Cardiac septum (tissue), 1 donor: ENCODE measurements around the gene CASD1. TPM values are rescaled to one million over a fixed set of nuclear protein-coding genes. Genes with fewer than 3 reads are reported as not detected.

Experiments
- DNase-seq: peaks from one replicate; pipeline ENCODE4 v3.0.0-alpha.2; 2020; ENCODE audit warnings: low spot score
- intact Hi-C: fragments of 100-400 bp; cut with DNase I; formaldehyde crosslinking; loops from one replicate; pipeline ENCODE4 v1.14.0; 2022
- total RNA-seq: library from RNA; stranded (reverse); fragmentation: NEBNext Ultra II Directional; extraction: Animal tissue kit (Norgen Biotek cat#: 25700); gene quantifications from one replicate; pipeline ENCODE4 v1.2.1, GENCODE V29; 2021
- donor health status: DM: no; HTN: no; CAD: no.

Gene CASD1
- total RNA-seq, 1 donor from 2014 or later: 20.7 TPM

DNA sequence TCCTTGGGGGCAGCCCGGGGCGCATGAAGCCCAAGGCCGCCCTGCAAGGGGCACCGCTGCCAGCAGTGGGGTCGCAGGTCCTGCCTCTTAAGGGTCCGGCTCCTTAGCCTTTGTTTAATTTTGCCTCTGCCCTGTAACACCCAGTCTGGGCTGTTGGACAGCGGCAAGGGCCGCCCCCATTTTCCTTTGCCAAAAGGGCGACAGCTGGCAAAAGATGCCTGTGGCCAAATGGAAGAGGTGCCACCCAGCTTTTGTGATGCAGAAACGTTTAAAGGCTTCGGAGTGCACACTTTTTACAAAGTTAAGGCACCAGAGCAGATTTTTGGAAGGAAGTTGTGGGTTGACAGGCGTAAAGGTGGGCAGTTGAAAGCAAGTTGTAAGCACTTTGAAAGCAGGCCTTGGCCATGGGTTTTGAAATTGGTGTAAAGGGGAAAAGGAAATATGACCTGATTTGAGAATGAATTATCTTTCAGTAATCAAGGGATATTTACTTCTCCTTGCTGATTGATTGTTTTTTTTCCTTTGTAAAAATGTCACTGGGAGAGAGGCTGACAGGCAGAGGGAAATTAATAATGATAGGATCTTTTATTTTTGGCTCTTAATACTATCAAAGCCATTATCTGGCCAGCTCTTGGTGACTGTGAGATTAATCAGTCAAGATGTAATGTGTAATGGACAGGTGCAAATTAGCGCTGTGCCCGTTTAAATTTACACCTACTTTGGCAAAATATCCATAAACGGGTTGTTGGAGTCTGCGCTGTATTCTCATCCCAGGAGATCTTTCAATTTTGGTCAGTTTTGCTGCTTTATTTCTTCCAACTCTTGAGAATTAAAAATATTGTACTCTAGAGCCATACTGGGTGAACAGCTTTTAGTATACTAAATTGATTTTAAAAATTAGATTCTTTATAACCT, 1.2 kb downstream of the CASD1 start:
- DNase-seq: no peak
- intact Hi-C loops: loop anchor here (5.0 kb wide), 1 partner anchor 146 kb away; the partner anchor contains the start of gene SGCE

DNA sequence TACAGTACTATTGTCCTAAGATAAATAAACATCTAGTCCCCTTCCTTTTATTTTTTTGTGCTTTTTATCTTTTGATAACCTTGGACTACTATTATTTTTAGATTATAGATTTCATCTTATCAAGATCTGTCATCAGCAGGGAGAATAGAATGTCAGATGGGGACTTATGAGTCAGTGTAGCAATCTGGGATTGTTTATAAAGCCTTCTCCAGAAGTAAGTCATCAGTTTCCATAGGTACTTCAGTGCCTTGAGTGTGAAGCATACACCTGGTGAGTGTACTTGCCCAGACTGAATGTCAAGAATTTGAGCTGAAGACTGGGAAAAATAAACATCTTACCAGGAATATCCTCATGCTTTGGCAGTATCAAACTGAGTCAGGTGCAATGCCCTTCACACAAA, 2.1 kb downstream of the CASD1 start:
- intact Hi-C loops: loop anchor here (5.0 kb wide), 1 partner anchor 146 kb away; the partner anchor contains the start of gene SGCE
- DNase-seq: no peak

DNA sequence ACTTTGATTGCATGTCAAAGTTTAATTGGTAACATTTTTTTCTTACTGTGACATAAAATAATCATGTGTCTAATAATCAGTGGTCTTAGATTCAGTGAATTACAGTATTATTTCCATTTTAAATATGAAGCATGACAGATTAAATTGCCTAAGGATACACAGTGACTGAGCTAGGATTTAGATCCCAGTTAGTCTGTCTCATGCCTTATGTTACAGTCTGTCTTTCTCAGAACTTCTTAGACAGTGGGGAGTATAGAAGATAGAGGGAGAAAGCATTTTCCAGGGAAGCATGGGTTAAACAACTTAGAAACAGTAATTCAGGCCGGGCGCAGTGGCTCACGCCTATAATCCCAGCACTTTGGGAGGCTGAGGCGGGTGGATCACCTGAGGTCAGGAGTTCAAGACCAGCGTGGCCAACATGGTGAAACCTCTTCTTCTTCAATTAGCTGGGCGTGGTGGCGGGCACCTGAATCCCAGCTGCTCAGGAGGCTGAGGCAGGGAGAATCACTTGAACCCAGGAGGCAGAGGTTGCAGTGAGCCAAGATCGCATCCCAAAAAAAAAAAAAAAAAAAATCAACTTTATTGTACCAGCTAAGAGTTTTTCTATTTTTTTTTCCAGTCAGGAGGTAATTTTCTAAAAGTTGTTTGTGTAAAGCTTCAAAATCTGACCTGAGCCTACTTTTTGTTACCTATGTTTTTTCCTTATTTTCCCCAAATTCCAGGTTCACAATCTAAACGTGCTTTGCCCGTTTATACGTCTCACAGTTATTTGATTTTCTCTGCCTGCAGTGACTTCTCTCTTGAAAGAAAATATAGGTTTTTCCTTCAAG, 3.3 kb downstream of the CASD1 start:
- intact Hi-C loops: loop anchor here (5.0 kb wide), 1 partner anchor 144 kb away; the partner anchor contains the start of gene SGCE
- no peak for DNase-seq

DNA sequence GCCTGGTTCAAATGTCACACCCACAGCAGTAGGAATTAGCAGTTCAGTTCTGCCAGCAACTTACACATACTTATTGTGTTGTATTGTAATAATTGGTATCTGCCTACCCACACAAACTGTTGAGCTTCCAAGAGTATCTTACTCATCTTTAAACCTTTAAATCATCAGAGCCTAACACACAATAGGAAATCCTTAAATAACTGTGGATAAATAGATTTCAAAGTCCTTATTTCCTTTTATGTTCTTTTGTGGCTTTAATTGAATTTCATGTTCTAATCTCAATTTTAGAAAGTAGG, 3.9 kb downstream of the CASD1 start:
- intact Hi-C loops: loop anchor here (5.0 kb wide), 1 partner anchor 144 kb away; the partner anchor contains the start of gene SGCE

DNA sequence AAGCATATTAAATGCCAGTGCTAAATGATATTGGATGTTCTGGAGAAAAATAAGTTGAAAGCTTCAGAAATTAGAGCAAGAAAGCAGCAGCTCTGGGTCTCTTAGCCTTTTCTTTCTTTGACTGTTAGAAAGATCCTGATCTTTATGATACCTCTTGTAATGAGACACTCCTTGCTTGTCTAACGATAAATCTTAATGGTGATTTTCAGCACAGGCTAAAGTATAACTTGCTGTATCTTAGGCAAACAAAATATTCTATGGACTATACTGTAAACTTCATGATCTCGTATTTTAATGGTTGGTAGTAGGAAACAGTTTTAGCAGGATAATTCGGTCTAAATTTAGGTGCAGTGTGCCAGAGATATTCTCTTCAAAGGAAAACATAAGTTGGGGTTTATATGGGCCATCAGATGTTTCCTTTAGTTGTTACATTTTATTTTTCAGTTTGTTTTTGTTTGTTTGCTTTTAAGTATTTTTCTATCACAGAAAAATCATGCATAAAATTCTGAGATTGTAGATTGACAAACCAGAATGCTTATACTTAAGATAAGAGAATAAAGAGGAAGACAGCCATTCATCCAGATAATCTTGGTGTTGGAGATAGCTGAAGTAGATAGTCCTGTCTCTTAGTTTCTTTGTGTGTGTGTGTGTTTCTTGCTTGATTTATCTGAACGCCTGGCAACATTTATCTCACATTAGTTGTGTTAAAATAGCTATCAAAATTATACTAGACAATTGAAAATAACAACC, 4.7 kb downstream of the CASD1 start:
- intact Hi-C loops: loop anchor here (5.0 kb wide), 1 partner anchor 143 kb away; the partner anchor contains the start of gene SGCE
- no peak for DNase-seq

More for the DNA sequence above, 3.9 kb downstream of the CASD1 start:
- no peak for DNase-seq

DNA sequence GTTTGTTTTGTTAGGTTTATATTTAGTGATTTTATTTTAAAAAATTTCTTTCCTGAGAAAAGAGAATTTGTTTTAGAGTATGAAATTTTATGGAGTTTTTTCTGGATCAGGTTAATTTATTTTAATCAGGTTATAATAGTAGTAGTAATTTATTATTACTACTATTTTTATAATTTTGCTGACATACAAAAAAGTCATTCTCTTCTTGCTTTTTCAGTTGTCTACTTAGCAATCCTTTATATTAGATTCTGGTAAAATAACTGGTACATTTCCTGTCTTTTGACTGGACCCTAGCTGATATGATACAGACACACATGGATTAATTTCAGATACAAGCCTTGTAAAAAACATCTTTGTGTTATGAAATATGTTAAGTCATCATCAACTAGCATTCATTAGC, 5.3 kb downstream of the CASD1 start:
- DNase-seq: no peak
- intact Hi-C loops: loop anchor here (5.0 kb wide), 1 partner anchor 142 kb away; the partner anchor contains the start of gene SGCE

DNA sequence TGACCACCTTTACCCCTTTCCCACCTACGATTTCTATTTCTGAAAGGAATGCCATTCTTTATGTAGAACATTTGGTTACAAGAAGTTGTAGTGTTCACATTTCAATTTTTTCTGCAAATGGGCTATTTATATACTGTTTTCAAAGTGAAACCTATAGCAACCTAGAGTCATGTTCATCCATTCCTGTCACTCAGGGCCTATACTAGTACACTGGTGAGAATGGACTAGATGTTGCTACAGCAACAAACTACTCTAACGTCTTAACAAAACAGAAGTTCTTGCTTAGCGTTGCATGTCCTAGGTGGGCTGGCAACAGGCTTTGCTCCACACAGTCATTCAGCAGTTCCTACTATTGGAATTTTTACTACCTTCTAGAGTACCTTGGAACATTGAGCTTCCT, 16.3 kb downstream of the CASD1 start:
- intact Hi-C loops: no loop called here
- DNase-seq: no peak

DNA sequence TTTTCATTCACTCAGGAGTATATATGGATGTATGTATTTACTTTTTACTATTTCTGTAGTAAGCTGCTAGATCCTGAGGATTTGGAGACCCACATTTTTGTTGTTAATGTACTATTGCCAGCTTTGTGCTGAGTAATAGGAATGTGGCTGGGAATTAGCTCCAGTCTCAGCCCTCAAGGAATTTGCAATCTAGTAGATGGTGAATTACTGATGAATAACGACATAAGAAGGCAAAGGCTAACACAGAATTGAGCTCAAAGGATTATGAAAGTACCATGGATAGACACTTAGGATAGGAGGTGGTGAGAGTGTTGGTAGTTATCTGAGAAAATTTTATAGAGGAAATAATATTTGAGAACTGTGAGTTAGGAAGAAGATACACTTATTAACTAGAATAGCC, 19.9 kb downstream of the CASD1 start:
- no peak for DNase-seq
- intact Hi-C loops: no loop called here

DNA sequence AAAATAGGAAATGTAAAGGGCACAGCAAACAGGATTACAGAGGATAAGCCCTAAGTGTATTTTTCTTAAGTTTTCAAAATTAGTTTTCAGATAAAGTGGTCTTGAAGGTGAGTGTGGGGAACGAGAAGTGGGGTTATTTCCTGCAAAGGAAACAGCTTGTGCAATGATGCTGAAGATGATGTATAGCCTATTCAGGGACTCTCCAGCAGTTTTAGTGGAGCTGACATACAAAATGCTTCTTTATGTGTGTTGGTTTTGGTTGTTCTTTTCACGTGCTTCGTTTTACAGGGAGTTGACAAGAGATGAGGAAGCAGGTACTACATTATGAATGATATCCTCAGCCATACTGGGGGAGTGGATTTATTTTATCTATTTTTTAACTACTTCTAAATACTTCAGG, 20.5 kb downstream of the CASD1 start:
- intact Hi-C loops: loop anchor here (10.0 kb wide), 1 partner anchor 55 kb away; no protein-coding TSS in a partner anchor
- DNase-seq: no peak

DNA sequence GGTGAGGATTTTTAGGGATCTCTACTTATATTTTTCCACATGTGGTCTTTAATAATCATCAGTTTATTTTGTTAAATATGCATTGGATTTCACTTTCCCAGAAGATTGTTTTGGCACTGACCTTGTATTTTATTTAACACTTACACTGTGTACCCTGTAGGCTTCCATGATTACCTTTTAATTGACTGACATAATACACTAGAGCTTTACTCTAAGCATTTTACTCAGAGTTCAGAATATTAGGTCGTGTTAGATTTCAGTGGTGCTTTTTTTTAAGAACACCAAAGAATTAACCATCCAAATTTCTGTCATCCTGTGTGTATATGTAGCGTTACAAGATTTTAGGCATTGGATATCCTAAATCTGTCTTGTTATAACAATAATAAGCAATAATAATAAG, 23.1 kb downstream of the CASD1 start:
- DNase-seq: no peak
- intact Hi-C loops: loop anchor here (10.0 kb wide), 1 partner anchor 58 kb away; no protein-coding TSS in a partner anchor

DNA sequence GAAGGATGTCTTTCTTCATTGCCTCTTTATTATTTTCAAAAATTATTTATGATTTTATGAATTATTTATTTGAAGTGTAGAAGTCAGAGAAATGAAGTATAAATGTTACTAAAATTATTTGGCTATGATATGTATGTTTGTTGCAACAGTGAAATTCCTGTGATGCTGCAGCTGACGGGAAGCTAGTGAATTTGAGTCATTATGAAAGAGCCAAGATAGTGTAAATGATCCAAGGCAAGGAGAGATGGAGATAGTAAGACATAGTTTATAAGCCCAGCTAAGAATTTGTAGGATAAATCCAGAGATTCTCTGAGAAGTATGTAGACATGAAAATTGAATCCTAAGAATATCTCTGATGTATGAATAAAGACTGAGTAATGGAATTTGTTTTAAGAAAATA, 30.8 kb downstream of the CASD1 start:
- intact Hi-C loops: no loop called here
- no peak for DNase-seq

DNA sequence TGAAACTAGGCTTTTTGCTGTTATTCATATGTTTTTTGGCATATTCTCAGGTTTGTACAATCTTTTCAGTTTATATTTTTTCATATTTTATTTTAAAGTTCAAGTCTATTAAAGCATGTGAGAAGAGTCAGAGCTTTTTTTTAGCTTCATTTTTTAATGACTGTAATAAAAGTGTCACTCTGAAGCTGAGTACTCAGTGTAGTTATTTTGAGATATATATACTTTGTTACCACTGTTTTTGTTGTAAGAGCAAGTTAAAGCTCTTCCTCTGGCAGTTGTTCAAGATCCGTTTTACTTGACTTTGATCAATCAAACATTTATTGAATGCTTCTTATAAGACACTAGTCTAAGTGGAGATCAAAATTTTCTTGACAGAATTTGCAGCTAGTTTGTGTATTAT, 37.5 kb downstream of the CASD1 start:
- intact Hi-C loops: no loop called here
- DNase-seq: no peak

DNA sequence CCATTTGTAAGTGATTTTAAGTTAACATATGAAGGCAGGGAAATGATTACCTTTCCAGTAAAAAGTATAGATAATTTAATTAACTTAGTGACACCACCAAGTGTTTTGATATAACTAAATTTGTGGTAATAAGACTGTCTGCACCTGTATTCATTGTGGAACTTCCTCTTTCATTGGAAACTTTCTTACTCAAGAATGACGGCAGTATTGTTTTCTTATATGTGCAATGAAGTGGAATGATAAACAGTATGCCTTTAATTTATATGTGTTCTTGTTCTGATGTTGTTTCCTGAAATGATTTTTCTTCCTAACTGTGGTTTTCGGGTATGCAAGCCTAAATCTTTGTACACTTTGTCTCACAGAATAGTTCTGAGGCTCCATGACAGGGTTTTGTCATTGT, 46.4 kb downstream of the CASD1 start:
- no peak for DNase-seq
- intact Hi-C loops: no loop called here

DNA sequence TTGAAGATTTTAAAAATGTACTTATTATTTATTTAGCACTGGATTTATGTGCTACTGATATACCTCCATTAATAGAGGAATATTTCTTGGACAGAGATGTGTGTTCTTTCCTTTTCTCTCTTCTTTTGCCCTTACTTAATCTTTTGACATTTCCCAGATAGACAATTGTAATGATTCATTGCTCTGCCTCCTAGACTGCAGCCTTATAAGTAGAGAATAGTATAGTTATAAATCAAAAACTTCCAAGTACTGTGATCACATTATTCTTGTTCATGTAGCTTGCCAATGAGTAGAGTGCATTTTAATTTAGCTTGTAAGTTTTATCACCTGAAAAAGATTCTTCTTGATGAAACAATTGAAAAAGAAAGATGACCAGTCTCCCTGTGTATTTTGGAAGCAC, 47.6 kb downstream of the CASD1 start:
- no peak for DNase-seq
- intact Hi-C loops: no loop called here

DNA sequence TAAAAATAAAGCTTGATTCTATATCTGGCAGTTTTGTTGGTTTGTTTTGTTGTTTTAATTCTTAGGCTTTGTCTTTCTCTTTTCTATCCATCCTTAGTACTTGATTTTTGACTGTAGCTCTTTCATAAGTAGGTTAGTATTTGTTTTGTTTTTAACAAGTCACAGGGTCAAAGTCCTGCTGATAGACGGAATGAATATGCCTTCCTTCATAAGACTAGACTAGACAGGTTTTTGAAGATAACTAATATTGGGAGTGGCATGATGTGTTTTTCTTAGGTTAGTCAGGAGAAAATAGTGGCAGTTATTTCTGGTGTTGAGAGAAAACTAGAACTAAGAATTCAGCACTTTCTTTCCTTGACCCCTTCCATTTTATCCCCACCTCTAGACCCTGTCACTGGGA, 50.4 kb downstream of the CASD1 start:
- no peak for DNase-seq
- intact Hi-C loops: no loop called here

DNA sequence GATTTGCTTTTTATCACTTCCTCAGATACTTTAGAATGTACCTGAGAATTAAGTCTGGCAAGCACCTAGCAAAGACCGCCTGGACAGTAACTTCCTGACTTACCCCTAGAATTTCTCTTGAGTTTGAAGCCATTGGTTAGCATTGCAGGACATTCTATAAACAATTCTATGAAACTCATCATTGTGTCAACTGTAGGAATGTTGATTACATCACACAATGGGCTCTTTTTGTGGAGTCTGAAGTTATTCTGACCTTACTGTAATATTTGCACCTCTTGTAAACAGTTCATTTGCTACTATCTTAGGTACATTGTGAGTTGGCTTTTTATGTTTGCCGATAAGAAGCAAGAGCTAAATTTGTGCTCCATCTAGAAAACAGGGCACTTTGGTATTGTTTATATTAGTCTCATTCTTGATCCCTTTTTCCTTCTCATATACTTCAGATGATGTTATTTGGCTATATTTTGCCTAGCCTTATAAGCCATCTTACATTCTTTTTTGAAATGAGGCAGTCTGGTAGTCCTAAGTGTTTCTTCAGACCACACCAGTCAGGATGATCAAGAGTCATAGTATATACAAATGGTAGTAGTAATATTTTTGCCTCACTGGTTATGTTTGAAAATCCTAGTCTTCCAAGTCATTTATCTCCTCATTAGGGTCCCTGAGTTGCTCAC, 52.4 kb downstream of the CASD1 start:
- intact Hi-C loops: no loop called here
- no peak for DNase-seq

DNA sequence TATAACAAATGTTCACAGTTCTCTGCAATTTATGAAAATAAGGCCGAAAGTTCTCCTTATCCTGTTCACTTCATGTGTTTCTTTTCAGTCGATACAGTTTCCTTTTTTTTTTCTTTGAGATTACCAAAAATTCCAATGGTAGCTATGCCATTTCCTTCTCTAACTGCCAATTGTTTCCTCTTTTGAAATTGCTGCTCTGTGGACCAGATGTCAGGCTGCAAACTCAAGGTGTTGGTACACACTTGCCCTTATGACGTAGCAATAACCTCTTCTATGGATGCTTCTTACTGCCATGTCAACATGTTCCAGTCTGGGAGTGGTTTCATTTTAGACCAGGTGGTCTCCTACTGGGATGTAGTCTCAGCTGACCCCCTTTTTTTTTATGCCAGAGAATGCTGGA, 52.9 kb downstream of the CASD1 start:
- intact Hi-C loops: no loop called here
- DNase-seq: no peak

DNA sequence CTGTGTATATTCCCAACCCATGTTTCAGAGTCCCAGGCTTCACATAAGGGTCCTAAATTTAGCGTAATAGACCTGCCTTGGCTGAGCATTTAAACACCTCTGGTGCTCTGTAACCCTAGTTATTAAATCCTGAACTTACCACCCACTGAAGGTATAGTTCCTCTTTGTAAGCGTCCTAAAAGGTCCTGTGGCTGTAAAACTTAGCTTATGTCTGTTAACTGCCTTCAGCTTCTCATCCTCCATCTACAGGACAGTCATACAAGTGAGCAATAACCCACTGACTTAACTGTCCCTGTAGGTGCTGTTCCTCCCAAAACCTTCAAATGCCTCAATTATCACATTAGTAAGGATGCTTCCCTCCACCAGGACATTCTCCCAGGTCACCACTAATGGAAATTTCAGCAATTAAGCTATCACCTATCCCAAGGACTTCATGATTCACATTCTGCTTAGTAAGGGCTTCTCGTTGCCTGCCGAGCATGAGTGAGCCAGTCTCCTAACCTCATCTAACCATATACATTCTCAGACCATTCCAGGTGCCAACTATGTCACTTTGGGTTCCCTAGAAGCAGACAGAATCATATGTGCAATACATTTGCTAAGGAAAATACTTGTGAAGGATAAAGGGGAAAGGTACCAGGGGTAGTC, 55.8 kb downstream of the CASD1 start:
- DNase-seq: no peak
- intact Hi-C loops: no loop called here

DNA sequence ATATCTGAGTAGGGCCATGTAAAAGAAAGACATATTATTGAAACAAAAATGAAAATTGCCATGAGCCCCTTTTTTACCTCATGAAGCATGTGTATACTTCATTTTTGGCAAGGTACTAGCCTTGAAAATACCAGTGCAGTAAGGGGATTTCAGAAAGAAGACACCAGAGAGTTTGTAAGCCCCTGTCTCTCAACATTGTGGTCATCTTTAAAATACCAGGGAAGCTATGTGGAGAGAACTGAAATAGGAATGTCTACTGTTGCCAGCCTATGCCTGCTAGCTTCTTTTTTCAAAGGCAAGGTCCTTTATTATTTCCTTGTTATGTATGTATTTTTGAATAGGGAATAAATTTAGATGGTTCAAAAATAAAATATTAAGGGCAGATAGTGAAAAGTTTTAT, 57.8 kb downstream of the CASD1 start:
- intact Hi-C loops: no loop called here
- DNase-seq: no peak
